Keratinocyte (primary cell): ENCODE results near the gene TLR6. TPM values are rescaled to one million over a fixed set of nuclear protein-coding genes. Genes with fewer than 3 reads are reported as not detected.

Experiments used
- DNase-seq: peaks from one replicate; pipeline ENCODE4 v3.0.0-alpha.2; 2011; ENCODE audit warnings: low read depth, missing footprints, low spot score
- FAIRE-seq: peaks from 2 replicates; lab custom pipeline; 2011; peaks lifted over from hg19 to GRCh38; lab: Jason Lieb, UNC
- H2AFZ ChIP-seq: 2 replicates; pipeline ENCODE4 v1.6.0; 2012; ENCODE audit warnings: low read length, control low read depth, inconsistent platforms; ENCODE audit not compliant: control insufficient read depth
- H3K27ac ChIP-seq: 2 replicates; pipeline ENCODE4 v1.5.1; 2011; ENCODE audit warnings: low read length; ENCODE audit not compliant: control insufficient read depth, insufficient read depth
- H3K27me3 ChIP-seq: 3 replicates; pipeline ENCODE4 v1.6.0; 2011; ENCODE audit warnings: low read length; ENCODE audit not compliant: control insufficient read depth, insufficient read depth; ENCODE audit errors: extremely low read depth
- H3K36me3 ChIP-seq, 2 experiments: 2 replicates in 1 of 2; 3 replicates in 1 of 2; pipeline ENCODE4 v1.5.1; 2011; ENCODE audit warnings: low read length in 2 of 2, mild to moderate bottlenecking in 1 of 2; ENCODE audit not compliant: control insufficient read depth in 2 of 2, insufficient read depth in 2 of 2; ENCODE audit errors: extremely low read depth in 1 of 2
- H3K4me1 ChIP-seq: 3 replicates; pipeline ENCODE4 v1.5.1; 2011; ENCODE audit warnings: low read length; ENCODE audit not compliant: control insufficient read depth, insufficient read depth; ENCODE audit errors: extremely low read depth
- H3K4me2 ChIP-seq: 3 replicates; pipeline ENCODE4 v1.6.0; 2011; ENCODE audit warnings: low read depth, low read length; ENCODE audit not compliant: control insufficient read depth, insufficient read depth; ENCODE audit errors: extremely low read depth
- H3K4me3 ChIP-seq, 3 experiments: fragments of 200-600 bp in 1 of 3; sonication (generic) in 1 of 3; 2 replicates in 2 of 3; 3 replicates in 1 of 3; pipeline ENCODE4 v1.5.1; 2011 to 2016; ENCODE audit warnings: low read length in 3 of 3, mild to moderate bottlenecking in 3 of 3, control low read depth in 2 of 3, inconsistent platforms in 1 of 3, low read depth in 1 of 3, mixed read lengths in 1 of 3, mixed run types in 1 of 3, moderate library complexity in 1 of 3; ENCODE audit not compliant: control insufficient read depth in 2 of 3, insufficient read depth in 2 of 3; ENCODE audit errors: extremely low read depth in 1 of 3
- H3K79me2 ChIP-seq: 2 replicates; pipeline ENCODE4 v1.6.0; 2012; ENCODE audit warnings: low read length; ENCODE audit not compliant: control insufficient read depth, insufficient read depth
- H3K9ac ChIP-seq: 3 replicates; pipeline ENCODE4 v1.6.0; 2011; ENCODE audit warnings: low read length; ENCODE audit not compliant: control insufficient read depth, insufficient read depth; ENCODE audit errors: extremely low read depth
- H3K9me1 ChIP-seq: 3 replicates; pipeline ENCODE4 v1.6.0; 2011; ENCODE audit warnings: low read length; ENCODE audit not compliant: control insufficient read depth, insufficient read depth; ENCODE audit errors: extremely low read depth
- H3K9me3 ChIP-seq: 2 replicates; pipeline ENCODE4 v1.5.1; 2012; ENCODE audit warnings: low read depth, low read length; ENCODE audit not compliant: control insufficient read depth
- H4K20me1 ChIP-seq: 3 replicates; pipeline ENCODE4 v1.6.0; 2011; ENCODE audit warnings: low read length; ENCODE audit not compliant: control insufficient read depth, insufficient read depth; ENCODE audit errors: extremely low read depth
- EZH2 ChIP-seq: IDR thresholded peaks from one replicate; pipeline ENCODE4 v1.6.1; 2012; ENCODE audit warnings: inconsistent platforms, mild to moderate bottlenecking, low read length, moderate library complexity
- dilution Hi-C: fragments of 300-500 bp; cut with MboI; formaldehyde crosslinking; loops from one replicate; pipeline ENCODE4 v1.7.0; 2020; ENCODE audit warnings: low sequenced_read_pairs; ENCODE audit not compliant: extremely low pct_ligation_motif_present
- polyA plus RNA-seq, 5 experiments: library from polyadenylated mRNA; depleted of rRNA in 3 of 5; stranded (reverse) in 3 of 5; stranded (forward) in 1 of 5; unstranded in 1 of 5; fragments of >200 nt; gene quantifications; 1 replicate in 1 of 5; 2 replicates in 3 of 5; 3 replicates in 1 of 5; pipeline versions ENCODE4 v1.2.1 to v1.2.3, GENCODE V29; 2011 to 2012; ENCODE audit warnings: missing spikeins in 2 of 5, low read depth in 1 of 5, low replicate concordance in 1 of 5
- TF ChIP-seq, protein P1 (sequence below), 3 experiments: IDR thresholded peaks in 1 of 3; conservative IDR thresholded peaks in 1 of 3; optimal IDR thresholded peaks in 1 of 3; 2 replicates in 2 of 3; 3 replicates in 1 of 3; pipeline versions ENCODE3 to v1.5.1; 2011; ENCODE audit warnings: low read length in 3 of 3, mild to moderate bottlenecking in 3 of 3, moderate library complexity in 2 of 3, control low read depth in 1 of 3, inconsistent platforms in 1 of 3; ENCODE audit not compliant: insufficient read depth in 2 of 3; ENCODE audit errors: extremely low read depth in 1 of 3

The TLR6 gene
- polyA plus RNA-seq, 1 donor (not counting 4 experiments of a cell fraction or from before 2014, with no cell fraction given) = 1.3 TPM

DNA sequence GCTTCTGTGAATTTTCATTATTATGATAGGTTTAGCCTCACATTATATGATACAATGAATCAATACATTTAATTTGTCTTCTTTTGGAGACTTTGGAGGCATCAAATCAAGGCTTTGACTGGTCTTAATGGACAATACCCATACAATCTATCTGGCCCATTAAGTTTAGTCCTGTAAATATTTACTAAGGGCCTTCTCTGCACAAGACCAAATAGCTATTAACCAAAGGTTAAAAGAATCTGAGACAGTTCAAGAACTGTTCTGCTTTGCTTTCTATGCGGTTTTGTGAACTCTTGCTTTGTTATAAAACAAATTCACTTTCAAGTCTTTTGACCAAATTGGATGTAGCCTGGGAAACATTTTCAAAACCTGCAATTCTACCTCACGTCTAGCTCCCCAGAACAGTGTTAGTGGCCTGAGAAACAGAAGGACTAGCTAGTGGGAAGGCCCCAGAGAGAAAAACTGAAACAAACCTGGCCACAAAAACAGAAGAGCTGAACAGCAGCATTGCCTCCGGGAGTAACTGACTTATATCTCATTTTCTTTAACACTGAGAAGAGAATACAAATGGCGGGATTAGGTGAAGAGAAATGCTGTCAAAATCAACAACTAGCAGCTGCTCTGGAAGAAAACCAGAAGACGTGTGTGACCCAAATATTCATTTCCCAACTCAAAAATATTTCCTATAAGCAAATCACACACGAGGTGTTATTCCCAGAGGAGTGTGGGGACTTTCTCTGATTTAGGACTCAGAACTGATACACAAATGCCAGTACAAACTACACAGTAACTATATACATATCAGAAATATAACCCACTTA lies 52.6 kb downstream of the TLR6 start:
- H3K27ac ChIP-seq = no peak overlapping the region
- H3K9ac ChIP-seq = no peak overlapping the region
- TF ChIP-seq, protein P1, sequence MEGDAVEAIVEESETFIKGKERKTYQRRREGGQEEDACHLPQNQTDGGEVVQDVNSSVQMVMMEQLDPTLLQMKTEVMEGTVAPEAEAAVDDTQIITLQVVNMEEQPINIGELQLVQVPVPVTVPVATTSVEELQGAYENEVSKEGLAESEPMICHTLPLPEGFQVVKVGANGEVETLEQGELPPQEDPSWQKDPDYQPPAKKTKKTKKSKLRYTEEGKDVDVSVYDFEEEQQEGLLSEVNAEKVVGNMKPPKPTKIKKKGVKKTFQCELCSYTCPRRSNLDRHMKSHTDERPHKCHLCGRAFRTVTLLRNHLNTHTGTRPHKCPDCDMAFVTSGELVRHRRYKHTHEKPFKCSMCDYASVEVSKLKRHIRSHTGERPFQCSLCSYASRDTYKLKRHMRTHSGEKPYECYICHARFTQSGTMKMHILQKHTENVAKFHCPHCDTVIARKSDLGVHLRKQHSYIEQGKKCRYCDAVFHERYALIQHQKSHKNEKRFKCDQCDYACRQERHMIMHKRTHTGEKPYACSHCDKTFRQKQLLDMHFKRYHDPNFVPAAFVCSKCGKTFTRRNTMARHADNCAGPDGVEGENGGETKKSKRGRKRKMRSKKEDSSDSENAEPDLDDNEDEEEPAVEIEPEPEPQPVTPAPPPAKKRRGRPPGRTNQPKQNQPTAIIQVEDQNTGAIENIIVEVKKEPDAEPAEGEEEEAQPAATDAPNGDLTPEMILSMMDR (optimal IDR thresholded peaks at IDR 0.05 in 1 of 3, IDR thresholded peaks at IDR 0.05 in 1 of 3, conservative IDR thresholded peaks at IDR 0.05 in 1 of 3; ENCODE audit: extremely low read depth in 1 of 3, insufficient read depth in 2 of 3, low read length in 3 of 3) = no peak
- TF ChIP-seq EZH2 = no peak
- no peak for DNase-seq
- H3K4me1 ChIP-seq = no peaks in the 10 kb centered on the region
- H3K4me3 ChIP-seq = no peak overlapping the region
- no peaks in the 10 kb centered on the region for H3K9me3 ChIP-seq
- H3K79me2 ChIP-seq = no peaks in the 10 kb centered on the region
- FAIRE-seq = no peak
- peak overlapping the region; percentile 64 for H2AFZ ChIP-seq
- H3K36me3 ChIP-seq = no peaks in the 10 kb centered on the region
- no peaks in the 10 kb centered on the region for H3K9me1 ChIP-seq
- H3K4me2 ChIP-seq = peak overlapping the region; percentile 6
- no peaks in the 10 kb centered on the region for H3K27me3 ChIP-seq
- H4K20me1 ChIP-seq = no peaks in the 10 kb centered on the region
- dilution Hi-C loops = no loop called here

GRCh38 chr4:38802561-38803355 lies 53.9 kb downstream of the TLR6 start:
- Histone ChIP-seq H3K36me3 (no peaks in the 10 kb centered on the region), H2AFZ (no peak overlapping the region), H3K9me1 (no peaks in the 10 kb centered on the region), H3K27ac (no peak overlapping the region), H3K4me3 (no peak overlapping the region), H3K9ac (no peak overlapping the region), H3K27me3 (no peaks in the 10 kb centered on the region), H3K4me1 (no peaks in the 10 kb centered on the region), H3K4me2 (no peak overlapping the region), H3K79me2 (no peaks in the 10 kb centered on the region), H3K9me3 (no peaks in the 10 kb centered on the region), H4K20me1 (no peaks in the 10 kb centered on the region)
- DNase-seq (no peak), FAIRE-seq (no peak)
- TF ChIP-seq, protein P1 (optimal IDR thresholded peaks at IDR 0.05 in 1 of 3, IDR thresholded peaks at IDR 0.05 in 1 of 3, conservative IDR thresholded peaks at IDR 0.05 in 1 of 3; ENCODE audit: extremely low read depth in 1 of 3, insufficient read depth in 2 of 3, low read length in 3 of 3) = no peak
- no peak for TF ChIP-seq EZH2
- dilution Hi-C loops = no loop called here
